ENCODE measurements around the gene AGFG2. TPM values are rescaled to one million over a fixed set of nuclear protein-coding genes. Genes with fewer than 3 reads are reported as not detected.
A peak's percentile ranks its signal among the peaks of the same experiment; 100 is the strongest.

Gene AGFG2
- total and polyA plus RNA-seq, 10 of the 15 experiments (the other 5 are each of a cell fraction or from before 2014, with no cell fraction given) = 0.90 to 71.5 (median 25.4) TPM

DNA sequence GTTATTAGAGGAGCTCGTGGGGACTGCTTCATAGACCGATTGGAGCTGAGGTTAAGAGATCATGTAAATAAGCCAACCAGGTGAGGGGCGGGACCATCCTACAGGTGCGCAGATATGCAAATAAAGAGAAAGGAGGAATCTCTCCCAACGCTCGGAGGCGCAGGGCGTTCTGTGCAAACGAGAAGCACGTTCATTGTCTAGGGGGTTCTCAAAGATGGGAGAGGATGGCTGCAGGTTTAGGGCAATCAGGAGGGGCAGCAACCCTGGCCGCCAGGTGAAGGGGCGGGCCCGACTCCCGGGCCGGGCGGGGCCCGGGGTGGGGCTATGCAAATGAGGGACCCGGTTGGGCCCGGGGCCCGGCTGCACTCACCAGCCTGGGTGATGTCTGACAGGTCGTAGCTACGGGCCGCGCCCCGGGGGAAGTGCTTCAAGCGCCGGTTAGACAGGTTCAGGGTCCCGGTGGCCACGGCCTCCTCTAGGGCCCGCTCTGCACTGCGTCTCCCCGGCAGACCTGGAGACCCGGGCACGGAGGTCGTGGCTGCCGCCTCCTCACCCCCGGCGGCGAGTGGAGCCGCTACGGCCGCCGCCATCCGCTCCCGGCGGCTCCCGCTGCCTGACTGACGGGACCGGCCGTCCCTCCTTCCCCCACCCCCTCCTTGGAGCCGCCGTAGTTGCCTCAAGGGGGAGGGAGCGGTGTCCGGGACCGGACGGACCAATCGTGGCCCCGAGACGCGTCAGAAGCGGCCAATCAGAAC lies 46.7 kb downstream of the AGFG2 start, which contains the start of gene LRCH4 (continued):
- no peak for TF ChIP-seq HSF1 (IDR thresholded peaks at IDR 0.05; ENCODE audit: low read depth, low read length)
- TF ChIP-seq, protein P1, sequence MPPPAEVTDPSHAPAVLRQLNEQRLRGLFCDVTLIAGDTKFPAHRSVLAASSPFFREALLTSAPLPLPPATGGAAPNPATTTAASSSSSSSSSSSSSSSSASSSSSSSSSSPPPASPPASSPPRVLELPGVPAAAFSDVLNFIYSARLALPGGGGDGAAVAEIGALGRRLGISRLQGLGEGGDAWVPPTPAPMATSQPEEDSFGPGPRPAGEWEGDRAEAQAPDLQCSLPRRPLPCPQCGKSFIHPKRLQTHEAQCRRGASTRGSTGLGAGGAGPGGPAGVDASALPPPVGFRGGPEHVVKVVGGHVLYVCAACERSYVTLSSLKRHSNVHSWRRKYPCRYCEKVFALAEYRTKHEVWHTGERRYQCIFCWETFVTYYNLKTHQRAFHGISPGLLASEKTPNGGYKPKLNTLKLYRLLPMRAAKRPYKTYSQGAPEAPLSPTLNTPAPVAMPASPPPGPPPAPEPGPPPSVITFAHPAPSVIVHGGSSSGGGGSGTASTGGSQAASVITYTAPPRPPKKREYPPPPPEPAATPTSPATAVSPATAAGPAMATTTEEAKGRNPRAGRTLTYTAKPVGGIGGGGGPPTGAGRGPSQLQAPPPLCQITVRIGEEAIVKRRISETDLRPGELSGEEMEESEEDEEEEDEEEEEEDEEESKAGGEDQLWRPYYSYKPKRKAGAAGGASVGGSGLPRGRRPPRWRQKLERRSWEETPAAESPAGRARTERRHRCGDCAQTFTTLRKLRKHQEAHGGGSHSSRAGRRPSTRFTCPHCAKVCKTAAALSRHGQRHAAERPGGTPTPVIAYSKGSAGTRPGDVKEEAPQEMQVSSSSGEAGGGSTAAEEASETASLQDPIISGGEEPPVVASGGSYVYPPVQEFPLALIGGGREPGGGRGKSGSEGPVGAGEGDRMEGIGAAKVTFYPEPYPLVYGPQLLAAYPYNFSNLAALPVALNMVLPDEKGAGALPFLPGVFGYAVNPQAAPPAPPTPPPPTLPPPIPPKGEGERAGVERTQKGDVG (CRISPR knock-in tag; IDR thresholded peaks at IDR 0.05) = 0 out of 2 replicates have a peak, but pooled peaks have one; percentile 53
- TF ChIP-seq SMAD5 (IDR thresholded peaks at IDR 0.05; ENCODE audit: low read depth) = peak; percentile 83
- peak; percentile 95 for TF ChIP-seq TAF1 (IDR thresholded peaks at IDR 0.05; ENCODE audit: borderline replicate concordance, low read depth, low read length)
- peak in 1 of 2 experiments; percentile 14; a peak in 1 of 4 replicates for TF ChIP-seq IKZF2 (IDR thresholded peaks at IDR 0.05)
- TF ChIP-seq ZNF207 (IDR thresholded peaks at IDR 0.05; ENCODE audit: borderline replicate concordance) = peak; percentile 95; the same call in 1 of the 2 replicates
- peak; percentile 88 for TF ChIP-seq PBX3 (IDR thresholded peaks at IDR 0.05; ENCODE audit: insufficient replicate concordance, low read depth, low read length)
- TF ChIP-seq CBX5 (IDR thresholded peaks at IDR 0.05; ENCODE audit: low read depth) = no peak
- no peak for TF ChIP-seq SUPT20H (IDR thresholded peaks at IDR 0.05; ENCODE audit: borderline replicate concordance, control insufficient read depth, low read depth, low read length)

Data from GM12878 (cell line).